GM12891 (cell line): ENCODE data around the gene ST7.
"Not testable (repeated sequence)": the region's sequence is repeated elsewhere in the genome, so short reads cannot be mapped to it uniquely, and the experiment has no call there.

Experiments
- DNase-seq: peaks from one replicate; pipeline ENCODE4 v3.0.0; 2011; ENCODE audit warnings: low spot score; ENCODE audit not compliant: insufficient read length
- FAIRE-seq: peaks from 2 replicates; lab custom pipeline; 2011; peaks lifted over from hg19 to GRCh38; lab: Jason Lieb, UNC
- PAX5 ChIP-seq: IDR thresholded peaks from 2 replicates; pipeline ENCODE4 v1.6.1; 2011; ENCODE audit warnings: low read length, moderate library complexity, mild to moderate bottlenecking; ENCODE audit not compliant: insufficient read depth, severe bottlenecking
- POLR2A ChIP-seq: IDR thresholded peaks from 2 replicates; pipeline ENCODE4 v1.6.1; 2011; ENCODE audit warnings: low read depth, low read length, control low read depth
- POLR2AphosphoS5 ChIP-seq: IDR thresholded peaks from 2 replicates; pipeline ENCODE4 v1.6.1; 2011; ENCODE audit warnings: low read depth, low read length, control low read depth
- POU2F2 ChIP-seq: IDR thresholded peaks from 2 replicates; pipeline ENCODE4 v1.6.1; 2011; ENCODE audit warnings: low read depth, mild to moderate bottlenecking, control low read depth, low read length, moderate library complexity
- SPI1 ChIP-seq: IDR thresholded peaks from 2 replicates; pipeline ENCODE4 v1.6.1; 2011; ENCODE audit warnings: low read depth, low read length, control low read depth
- TAF1 ChIP-seq: IDR thresholded peaks from 2 replicates; pipeline ENCODE4 v1.6.1; 2011; ENCODE audit warnings: low read depth, low read length, control low read depth

ST7 gene

DNA sequence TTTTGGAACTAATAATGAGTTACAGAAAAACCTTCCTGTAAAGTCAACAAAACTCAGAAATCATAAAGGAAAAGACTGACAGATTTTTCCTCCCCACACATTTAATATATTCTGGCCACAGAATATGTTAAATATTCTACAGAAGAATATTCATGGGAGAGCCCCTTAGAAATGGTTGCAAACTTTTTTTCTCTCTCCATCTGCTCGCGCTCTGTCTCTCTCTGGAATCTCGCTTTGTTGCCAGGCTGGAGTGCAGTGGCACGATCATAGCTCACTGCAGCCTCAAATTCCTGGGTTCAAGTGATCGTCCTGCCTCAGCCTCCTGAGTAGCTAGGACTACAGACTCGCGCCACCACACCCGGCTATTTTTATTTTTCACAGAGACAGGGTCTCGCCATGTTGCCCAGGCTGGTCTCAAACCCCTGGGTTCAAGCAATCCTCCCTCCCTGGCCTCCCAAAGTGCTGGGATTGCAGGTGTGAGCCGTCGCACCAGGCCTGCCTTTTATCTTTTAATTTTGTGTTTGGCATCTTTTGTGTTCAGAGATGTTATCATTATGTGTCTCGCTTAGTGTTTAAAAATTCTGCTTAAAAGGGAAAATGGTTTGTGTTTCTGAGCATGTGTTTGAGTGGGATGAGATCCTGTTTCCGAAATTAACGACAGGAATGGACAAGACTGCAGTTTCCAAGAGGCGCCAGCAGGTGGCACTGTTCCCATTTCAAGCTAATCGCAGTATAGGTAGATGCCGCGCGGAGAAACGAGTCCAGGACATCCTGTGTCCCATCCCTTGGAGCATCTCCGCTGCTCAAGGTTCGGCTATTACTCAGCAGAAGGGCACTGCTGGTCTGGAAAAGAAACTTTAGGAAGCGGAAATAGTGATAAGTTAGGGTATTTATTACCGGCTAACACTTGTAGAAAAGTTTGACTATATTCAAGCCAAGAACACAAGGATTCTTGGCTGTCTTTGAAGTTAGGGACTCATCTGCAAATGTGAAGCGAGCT is 23.1 kb upstream of the ST7 start:
- DNase-seq (peak; percentile 39), FAIRE-seq (peak; percentile 92)
- TF ChIP-seq SPI1 = no peak
- TF ChIP-seq POLR2A = no peak
- no peak for TF ChIP-seq POLR2AphosphoS5
- no peak for TF ChIP-seq POU2F2
- no peak for TF ChIP-seq TAF1
- no peak for TF ChIP-seq PAX5

DNA sequence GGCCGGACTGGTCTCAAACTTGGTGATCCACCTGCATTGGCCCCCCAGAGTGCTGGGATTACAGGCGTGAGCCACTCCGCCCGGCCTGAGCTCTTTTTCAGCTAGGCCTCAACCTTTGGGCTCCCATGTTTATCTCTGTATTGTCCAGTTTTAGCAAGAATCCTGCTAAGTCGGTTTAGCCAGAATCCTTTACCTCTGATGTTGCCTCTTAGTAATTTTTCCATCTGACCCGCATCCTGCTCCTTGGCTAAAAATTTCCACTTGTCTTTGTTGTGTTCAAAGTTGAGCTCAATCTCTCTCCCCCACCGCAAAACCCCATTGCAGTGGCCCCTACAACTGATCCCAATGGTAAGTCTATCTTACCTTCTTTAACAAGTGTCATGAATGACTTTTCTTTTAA is 20.7 kb upstream of the ST7 start:
- DNase-seq = no peak

GRCh38 chr7:116933465-116933864 is 19.8 kb upstream of the ST7 start:
- no peak for TF ChIP-seq POLR2A
- no peak for TF ChIP-seq POU2F2
- no peak for TF ChIP-seq POLR2AphosphoS5
- TF ChIP-seq PAX5 = no peak
- TF ChIP-seq TAF1 = no peak
- TF ChIP-seq SPI1 = no peak

More for the DNA sequence above, 20.7 kb upstream of the ST7 start:
- no peak for FAIRE-seq
- TF ChIP-seq PAX5 = no peak
- TF ChIP-seq POLR2AphosphoS5 = no peak
- no peak for TF ChIP-seq POLR2A
- TF ChIP-seq SPI1 = no peak
- TF ChIP-seq TAF1 = no peak
- TF ChIP-seq POU2F2 = no peak

GRCh38 chr7:116934580-116934979 is 18.7 kb upstream of the ST7 start:
- DNase-seq (no peak), FAIRE-seq (no peak)
- no peak for TF ChIP-seq POLR2A
- TF ChIP-seq POLR2AphosphoS5 = no peak
- TF ChIP-seq PAX5 = no peak
- TF ChIP-seq POU2F2 = no peak
- TF ChIP-seq SPI1 = no peak
- no peak for TF ChIP-seq TAF1

More at GRCh38 chr7:116933465-116933864, 19.8 kb upstream of the ST7 start:
- no peak for DNase-seq
- FAIRE-seq = no peak

- not testable (repeated sequence) for FAIRE-seq
Measured at GRCh38 chr7:116936844-116937243, 16.5 kb upstream of the ST7 start.

DNA sequence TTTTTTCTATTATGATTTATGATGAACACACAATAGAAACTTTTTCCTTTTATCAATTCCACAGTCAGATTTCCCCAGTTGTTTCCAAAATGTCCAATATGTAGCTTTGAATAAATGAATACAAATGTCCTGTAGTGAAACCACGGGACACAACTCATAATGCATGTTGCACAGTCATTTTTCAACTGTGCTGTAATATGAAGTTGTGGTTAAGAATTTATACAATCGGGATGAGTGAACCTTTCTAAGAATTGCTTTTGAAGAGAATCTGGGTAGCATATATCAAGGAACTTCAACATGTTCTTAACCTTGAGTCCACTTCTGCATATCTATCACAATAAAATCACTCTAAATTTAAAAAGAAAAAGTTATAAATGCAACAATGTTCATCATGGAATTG is 14.6 kb upstream of the ST7 start:
- TF ChIP-seq SPI1 = no peak
- no peak for TF ChIP-seq PAX5
- no peak for TF ChIP-seq TAF1
- TF ChIP-seq POLR2AphosphoS5 = no peak
- no peak for TF ChIP-seq POU2F2
- no peak for TF ChIP-seq POLR2A
- FAIRE-seq (no peak), DNase-seq (no peak)

More at GRCh38 chr7:116936844-116937243, 16.5 kb upstream of the ST7 start:
- not testable (repeated sequence) for DNase-seq

- TF ChIP-seq POLR2AphosphoS5 (no peak), SPI1 (no peak), PAX5 (no peak), POLR2A (no peak), POU2F2 (no peak)
- FAIRE-seq (no peak), DNase-seq (no peak)
Measured at GRCh38 chr7:116940689-116941370, 12.5 kb upstream of the ST7 start.

DNA sequence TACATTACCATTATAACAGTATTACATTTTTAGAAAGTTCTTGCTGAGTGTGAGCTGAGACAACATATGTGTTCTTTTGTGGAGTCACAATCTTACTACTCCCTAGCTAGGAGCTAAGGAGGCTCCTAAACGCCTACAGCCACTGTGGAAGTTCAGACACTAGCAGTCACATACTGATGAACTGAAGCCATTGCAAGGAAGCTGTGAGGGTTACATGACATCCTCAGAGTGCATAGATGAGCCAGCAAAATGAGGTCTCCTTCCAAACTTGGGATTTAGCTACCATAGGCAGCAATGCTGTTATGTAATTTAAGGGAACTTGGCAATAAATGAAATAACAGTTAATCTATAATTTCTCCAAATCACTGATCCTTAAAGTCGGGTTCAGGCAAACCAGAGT is 10.8 kb upstream of the ST7 start:
- FAIRE-seq (no peak), DNase-seq (no peak)
- TF ChIP-seq POU2F2 = no peak
- TF ChIP-seq PAX5 = no peak
- TF ChIP-seq POLR2A = no peak
- no peak for TF ChIP-seq SPI1
- TF ChIP-seq POLR2AphosphoS5 = no peak
- TF ChIP-seq TAF1 = no peak

- DNase-seq = no peak
Measured at GRCh38 chr7:116948934-116949333, 4.4 kb upstream of the ST7 start.

More at GRCh38 chr7:116948934-116949333, 4.4 kb upstream of the ST7 start:
- TF ChIP-seq POLR2AphosphoS5 (no peak), POLR2A (no peak), SPI1 (no peak), PAX5 (no peak), TAF1 (no peak)
- no peak for FAIRE-seq
